GM19438 (cell line): ENCODE results near the gene KCNJ6.
A peak's percentile ranks its signal among the peaks of the same experiment; 100 is the strongest.
"Not testable (repeated sequence)": the region's sequence is repeated elsewhere in the genome, so short reads cannot be mapped to it uniquely, and the experiment has no call there.

ENCODE experiments used
- ATAC-seq: cut with Tn5 transposase; IDR thresholded peaks from one replicate; pipeline ENCODE4 v1.9.1; 2021; ENCODE audit warnings: low read depth; ENCODE audit not compliant: unreplicated experiment

Gene KCNJ6

DNA sequence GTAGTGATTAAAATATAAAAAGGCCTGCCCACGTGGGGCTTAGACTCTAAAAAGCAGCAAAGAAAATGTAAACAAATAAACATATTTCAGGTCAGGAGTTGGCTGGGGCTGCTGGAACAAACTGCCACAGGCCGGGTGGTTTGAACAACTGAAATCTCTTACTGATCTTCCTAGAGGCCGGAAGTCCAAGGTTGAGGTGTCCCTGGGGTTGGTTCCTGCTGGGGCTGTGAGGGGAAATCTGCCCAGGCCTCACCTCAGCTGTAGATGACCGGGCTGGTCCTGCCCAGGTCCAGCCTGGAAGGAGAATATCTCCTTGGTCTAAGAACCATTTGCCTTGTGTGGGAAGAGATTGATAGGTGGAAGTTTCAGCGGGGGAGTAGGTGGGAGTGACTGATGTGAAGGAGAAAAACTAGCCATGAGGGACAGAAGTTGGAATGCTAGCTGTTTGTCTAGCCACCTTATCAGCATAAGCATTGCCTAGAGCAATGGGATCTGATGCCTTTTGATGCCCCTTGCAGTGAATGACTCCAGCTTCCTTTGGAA lies 328.6 kb downstream of the KCNJ6 start:
- no peak for ATAC-seq

GRCh38 chr21:37587203-37587602 lies 329.1 kb downstream of the KCNJ6 start:
- ATAC-seq = no peak

DNA sequence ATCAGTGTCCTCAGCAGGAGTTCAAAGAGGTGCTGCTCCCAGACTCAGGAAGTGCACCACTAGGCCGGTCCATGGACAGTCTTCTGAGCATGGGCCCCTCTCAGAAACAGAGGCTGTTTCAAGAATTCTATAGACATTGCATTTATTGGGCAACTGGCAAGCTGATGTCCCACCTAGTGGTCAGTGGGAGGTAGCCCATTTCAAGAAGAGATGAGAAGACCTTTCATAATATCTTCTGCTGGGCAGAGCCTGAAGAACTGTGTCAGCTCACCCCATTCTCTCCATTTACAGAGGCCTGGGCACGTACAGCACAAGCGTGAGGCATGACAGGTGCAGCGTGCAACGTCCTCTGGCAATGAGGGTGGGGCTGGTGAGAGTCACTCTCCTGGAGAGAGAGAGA lies 333.7 kb downstream of the KCNJ6 start:
- no peak for ATAC-seq

DNA sequence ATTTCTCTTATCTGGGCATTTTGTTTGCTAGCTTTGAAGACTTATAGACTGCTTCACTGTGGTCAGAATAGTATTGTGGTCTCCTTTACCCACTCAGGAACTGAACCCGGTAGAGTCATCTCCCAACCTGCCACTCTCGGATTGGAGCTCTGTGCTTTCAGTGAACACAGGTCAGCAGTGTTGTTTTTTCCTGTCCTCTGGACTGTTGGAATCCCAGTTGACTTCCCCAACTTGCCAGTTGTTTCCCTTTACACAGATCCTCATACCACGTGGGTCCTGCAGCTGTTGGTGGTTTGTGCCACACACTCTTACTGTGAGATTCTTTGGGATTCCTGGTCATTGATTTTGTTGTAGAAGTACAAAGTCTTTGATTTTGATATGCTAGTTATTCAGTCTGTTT lies 335.6 kb downstream of the KCNJ6 start:
- no peak for ATAC-seq

DNA sequence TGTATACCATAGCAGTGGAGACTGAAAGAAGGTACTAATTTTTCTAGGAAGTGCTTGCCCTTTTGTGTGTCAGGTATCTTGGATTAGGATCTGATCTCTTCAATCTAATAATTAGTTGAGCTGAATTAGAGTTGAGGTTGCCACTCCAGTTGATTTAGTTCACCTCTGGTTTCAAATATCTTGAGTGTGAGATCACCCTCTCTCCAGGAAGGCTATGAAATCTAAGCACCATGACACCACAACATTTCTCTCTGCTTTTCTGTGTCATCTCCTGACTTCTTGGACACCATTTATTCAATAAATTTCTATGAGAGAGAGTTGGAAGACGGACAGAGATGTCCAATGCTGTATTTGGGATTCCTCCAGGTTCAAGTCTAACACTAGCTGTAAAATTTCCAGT lies 336.9 kb downstream of the KCNJ6 start:
- ATAC-seq = no peak

DNA sequence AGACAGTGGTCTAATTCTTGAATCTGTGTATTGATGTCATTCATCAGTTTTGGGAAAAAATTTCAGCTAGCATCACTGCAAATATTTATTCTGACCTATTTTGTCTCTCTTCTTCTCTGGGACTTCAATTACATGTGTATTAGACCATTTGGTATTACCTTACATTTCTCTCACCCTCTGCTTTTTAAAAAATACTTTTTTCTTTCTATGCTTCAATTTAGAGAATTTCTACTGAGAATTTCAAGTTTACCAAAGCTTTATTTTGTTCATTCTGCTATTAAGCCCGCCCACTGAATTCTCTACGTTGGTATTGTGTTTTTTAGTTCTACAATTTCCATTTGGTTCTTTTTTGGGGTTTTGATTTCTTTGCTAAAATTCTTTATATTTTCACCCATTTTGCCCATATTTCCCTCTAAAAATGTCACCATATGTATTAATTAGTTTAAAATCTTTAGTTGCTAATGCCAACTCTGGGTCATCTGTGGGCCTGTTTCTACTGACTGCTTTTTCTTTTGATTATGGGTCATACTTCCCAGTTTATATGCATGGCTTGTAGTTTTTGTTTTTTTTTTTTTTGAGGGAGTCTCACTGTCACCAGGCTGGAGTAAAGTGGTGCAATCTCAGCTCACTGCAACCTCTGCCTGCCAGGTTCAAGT lies 337.7 kb downstream of the KCNJ6 start:
- ATAC-seq = no peak

DNA sequence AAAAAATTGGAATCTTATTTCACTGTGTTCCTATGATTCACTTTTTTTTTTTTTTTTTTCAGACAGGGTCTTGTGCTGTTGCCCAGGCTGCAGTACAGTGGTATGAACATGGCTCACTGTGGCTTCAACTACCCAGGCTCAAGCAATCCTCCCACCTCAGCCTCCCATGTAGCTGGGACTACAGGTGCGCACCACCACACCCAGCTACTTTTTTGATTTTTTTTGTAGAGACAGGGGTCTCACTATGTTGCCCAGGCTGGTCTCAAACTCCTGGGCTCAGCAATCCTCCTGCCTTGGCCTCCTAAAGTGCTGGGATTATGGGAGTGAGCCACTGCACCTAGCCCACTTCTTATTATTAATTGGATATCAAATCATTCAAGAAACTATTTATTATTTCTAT lies 339.3 kb downstream of the KCNJ6 start:
- ATAC-seq = not testable (repeated sequence)

GRCh38 chr21:37575580-37575979 lies 340.7 kb downstream of the KCNJ6 start:
- ATAC-seq = no peak

- no peak for ATAC-seq
Measured at GRCh38 chr21:37574751-37575150, 341.5 kb downstream of the KCNJ6 start.

GRCh38 chr21:37574316-37574715 lies 341.9 kb downstream of the KCNJ6 start:
- ATAC-seq = no peak

DNA sequence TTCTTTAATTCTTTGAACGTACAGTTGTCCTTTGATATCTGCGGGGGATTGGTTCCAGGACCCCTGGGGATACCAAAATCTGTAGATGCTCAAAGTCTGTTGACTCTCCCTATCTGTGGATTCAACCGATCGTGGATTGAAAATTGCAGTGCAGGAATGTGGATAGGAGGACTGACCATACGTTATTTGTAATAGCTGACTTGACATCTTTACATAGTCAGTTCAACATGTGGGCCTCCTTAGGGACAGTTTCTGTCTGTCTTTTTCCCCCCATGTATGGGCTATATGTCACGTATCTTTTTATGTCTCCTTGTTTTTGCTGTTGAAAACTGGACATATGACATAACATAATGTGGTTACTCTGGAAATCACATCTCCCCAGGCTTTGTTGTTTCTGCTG lies 344.8 kb downstream of the KCNJ6 start:
- ATAC-seq = no peak

DNA sequence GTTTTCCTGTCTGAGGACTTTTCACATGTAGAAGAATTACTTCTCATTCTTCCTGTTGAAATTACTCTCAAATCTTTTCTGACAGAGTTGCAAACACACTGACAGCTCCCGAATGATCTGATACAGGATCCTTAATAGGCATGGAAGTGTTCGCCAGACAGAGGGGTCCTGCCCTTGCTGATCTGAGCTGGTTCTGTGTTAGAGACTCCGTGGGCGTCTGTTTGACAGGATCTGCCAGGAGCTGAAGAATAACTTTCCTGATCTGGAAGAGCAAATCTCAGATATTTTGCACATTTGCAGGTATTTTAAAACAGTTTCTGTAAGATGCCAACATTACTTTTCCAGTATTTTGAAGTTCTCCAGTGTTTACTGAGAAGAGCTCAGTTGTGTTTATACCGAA lies 347.3 kb downstream of the KCNJ6 start:
- ATAC-seq = no peak

DNA sequence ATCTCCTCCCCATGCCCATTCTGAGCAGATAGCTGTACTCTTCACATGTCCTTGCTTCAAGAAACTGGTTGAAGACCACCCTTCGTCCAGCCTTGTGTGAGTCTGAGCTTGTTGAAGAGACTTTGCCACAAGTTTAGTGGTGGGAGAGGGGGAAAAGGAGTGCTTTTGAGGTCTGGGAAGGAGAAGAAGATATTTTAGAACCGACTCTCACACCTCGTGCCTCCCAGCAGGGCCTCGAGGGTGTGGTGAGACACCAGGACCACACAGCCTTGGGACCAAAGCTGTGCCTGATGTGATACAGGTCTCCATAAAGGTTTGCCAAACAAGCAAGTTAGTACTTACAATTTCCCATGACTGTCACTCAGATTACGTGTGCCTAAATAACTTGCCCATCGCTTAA lies 347.8 kb downstream of the KCNJ6 start:
- no peak for ATAC-seq

DNA sequence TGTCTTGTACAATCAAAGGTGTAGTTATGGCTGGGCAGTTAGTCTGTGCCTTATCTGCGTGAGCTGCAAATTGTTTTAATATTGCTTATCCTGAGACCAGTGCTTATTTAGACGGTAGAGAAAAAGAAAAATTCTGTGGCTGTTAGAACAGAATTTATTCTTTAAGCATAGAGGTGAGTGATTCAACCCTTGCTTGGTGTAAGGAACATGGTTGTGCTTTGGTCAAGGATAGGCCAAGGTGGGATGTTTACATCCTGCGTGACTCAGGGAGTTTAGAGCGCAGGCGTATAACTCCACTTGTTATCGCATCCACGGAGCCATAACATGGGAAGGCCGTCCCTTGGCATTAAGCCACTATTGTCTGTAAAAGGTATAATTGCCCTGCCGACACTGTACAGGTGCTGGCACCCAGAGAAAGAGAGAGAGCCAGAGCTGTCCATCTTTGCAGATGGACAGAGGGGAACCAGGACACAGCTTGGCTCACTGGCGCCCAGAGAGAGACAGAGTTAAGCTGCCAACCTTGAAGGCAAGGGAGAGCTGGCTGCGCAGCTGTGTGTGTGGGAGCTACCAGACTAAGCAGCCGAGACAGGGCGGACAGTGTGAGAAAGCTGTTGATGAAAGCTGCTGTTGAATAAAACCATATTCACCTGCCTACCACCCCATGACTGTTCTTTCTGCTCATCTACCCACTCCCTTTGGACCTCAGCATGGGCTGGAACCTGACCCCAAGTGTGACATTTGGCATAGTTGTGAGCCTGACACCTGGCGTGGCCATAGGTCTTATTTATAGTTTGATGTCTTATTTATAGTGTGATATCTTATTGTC lies 349.3 kb downstream of the KCNJ6 start:
- no peak for ATAC-seq

DNA sequence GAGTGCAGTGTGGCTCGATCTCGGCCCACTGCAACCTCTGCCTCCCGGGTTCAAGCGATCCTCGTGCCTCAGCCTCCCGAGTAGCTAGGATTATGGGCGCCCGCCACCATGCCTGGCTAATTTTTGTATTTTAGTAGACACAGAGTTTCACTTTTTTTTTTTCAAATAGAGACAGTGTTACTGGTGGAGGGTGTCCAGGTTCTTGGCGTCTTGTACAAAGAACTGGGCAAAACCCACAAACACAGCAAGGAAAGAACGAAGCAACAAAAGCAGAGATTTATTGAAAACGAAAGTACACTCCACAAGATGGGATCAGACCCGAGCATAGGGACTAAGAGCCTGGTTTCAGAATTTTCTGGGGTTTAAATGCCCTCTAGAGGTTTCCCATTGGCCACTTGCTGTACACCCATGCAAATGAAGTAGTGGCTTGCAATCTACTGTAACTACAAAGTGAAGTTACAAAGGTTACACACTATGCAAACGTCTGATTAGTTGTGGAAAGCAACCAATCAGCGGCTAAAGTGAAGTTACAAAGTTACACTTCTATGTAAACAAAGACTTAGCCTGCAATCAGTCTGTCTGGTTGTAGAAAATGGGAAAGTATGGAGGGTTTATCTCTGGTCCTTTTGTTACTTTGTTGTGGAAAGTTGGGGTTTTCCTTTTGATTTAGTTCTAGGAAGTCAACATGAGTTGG lies 350.6 kb downstream of the KCNJ6 start:
- no peak for ATAC-seq

DNA sequence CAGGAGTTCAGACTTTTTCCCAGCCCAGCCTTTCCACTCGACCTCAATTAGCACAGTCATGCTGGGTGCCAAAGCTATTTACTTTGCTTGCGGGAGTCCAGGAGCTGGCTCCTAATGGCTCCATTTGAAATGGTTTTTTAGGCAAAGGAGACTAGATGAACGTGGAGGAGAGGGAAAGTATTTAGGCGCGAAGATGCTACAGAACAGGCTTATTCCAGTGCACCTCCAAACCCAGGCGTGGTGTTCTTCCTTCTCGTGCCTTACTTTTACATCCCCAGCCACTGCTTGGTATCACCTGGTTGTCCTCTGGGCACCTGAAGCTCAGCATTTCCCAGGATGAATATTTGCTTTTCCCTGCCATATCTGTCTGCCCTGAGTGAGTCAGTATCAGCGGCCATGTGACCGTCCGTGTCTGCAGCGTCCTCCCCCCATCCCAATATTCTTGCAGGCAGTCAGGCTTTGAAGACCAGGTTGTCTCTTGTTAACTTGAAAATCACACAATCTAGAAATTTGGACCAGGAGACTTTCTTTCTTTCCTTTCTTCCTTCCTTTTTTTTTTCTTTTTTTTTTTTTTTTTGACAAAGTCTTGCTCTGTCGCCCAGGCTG lies 351.2 kb downstream of the KCNJ6 start:
- no peak for ATAC-seq

DNA sequence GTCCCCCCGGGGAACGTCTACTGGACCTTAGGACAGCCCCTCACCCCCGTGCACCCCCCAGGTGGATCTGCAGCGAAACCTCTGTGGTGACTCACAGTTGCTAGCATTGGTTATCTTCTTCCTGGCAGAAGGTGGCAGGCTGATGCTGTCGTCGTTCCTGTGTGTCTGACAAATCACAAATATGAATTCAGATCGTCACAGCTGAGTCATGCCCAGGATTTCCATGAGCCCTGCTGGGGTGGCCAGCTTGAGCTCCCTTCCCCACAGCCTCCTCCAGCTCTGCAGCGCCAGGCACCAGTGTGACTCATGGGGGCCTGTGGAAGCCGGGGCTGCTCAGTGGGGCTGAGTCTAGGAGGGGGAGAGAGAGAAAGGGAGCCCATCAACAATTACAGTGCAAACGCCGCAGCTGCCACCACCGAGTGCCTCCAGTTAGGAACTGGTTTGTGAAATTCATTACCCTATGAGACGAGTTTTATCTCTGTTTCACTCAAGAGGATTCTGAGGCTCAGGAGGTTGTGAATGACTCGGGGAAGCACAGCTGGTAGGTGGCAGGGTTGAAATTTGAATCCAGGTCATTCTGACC lies 351.8 kb downstream of the KCNJ6 start:
- ATAC-seq = peak; percentile 31

- ATAC-seq = peak; percentile 84
Measured at GRCh38 chr21:37563641-37564340, 352.5 kb downstream of the KCNJ6 start.

DNA sequence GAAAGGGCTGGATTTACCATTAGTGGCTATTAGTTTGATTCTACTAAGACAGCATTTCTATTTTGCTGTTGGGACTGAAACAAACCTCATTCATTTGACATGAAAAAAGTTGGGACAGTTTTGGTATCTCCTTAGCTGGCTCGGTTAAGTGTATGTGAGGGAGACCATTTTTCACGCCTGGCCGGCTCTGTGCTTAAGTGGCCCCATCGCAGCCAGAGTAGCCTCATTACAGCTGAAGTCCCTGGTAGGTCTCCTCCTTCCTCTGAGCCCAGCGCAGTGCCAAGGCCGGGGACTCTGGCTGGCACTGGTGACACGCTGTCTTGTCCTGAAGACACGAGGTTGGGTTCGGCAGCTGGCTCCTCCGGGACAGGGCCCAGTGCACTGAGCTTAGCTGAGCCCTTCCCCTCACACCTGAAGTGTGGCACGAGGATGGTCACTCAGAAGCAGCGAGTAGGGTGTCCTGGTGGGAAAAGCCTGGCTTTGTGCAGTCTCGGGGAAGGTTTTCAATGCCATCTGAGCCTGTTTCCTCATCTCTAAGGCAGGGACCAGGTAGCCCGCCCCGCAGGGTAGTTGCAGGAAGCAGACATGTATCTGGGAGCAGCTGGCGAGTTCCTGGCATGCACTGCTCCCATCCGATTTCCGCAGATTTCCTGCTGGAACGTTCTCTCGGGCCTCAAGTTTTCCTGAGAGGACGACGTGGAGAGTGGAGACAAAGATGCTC lies 353.2 kb downstream of the KCNJ6 start:
- ATAC-seq = peak; percentile 10
